HG03139 (cell line): ENCODE measurements around the gene KLHL18.
"Not testable (repeated sequence)": the region's sequence is repeated elsewhere in the genome, so short reads cannot be mapped to it uniquely, and the experiment has no call there.

ENCODE experiments used
- ATAC-seq: cut with Tn5 transposase; IDR thresholded peaks from one replicate; pipeline ENCODE4 v1.9.1; 2021; ENCODE audit not compliant: unreplicated experiment

The KLHL18 gene

GRCh38 chr3:47356201-47356600, 73.5 kb downstream of the KLHL18 start:
- ATAC-seq = no peak

DNA sequence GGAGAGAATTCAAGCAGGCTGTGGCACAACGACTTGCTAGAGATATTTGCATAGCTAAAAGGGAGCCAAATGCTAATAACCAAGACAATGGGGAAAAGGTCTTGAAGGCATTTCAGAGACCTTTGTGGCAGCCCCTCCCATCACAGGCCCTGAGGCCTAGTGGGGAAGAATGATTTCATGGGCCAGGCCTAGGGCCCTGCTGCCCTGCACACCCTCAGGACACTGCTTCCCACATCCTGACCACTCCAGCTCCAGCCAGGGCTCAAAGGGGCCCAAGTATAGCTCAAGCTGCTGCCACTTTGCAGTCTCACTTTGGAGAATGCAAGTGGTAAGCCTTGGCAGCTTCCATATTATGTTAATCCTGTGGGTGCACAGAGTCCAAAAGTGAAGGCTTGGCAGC, 76.6 kb downstream of the KLHL18 start:
- ATAC-seq = no peak

GRCh38 chr3:47360110-47360517, 77.4 kb downstream of the KLHL18 start:
- not testable (repeated sequence) for ATAC-seq

DNA sequence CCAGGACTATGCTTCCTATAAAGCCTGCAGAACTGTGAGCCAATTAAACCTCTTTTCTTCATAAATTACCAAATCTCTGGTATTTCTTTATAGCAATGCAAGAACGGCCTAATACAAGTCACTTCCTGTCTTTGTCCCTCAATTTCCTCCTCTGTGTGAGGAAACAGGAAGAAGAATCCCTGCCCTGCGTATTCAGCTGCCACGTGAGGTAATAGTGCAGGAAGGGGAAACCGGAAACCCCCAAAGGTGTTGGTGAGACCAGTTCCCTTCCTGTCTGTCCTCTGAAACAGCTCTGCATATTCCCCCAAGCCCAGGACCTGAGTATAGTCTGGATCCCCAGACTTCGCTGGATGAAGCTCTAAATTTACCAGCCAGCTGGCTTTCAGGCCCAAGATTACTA, 80.0 kb downstream of the KLHL18 start:
- no peak for ATAC-seq

- ATAC-seq = no peak
These were observed 82.7 kb downstream of the KLHL18 start for GRCh38 chr3:47365213-47366153.

DNA sequence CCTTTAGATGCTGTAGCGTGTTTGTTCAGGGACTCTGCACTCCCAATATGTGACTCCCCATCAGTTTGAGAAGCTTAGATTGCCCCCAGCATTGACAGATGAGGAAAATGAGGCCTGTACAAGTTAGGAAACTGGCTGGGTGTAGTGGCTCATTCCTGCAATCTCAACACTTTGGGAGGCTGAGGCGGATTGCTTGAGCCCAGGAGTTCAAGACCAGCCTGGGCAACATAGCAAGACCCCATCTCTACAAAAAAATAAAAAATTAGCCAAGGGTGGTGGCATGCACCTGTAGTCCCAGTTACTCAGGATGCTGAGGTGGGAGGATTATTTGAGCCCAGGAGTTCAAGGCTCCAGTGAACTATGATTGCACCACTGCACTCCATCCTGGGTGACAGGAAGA, 84.1 kb downstream of the KLHL18 start:
- ATAC-seq = no peak

DNA sequence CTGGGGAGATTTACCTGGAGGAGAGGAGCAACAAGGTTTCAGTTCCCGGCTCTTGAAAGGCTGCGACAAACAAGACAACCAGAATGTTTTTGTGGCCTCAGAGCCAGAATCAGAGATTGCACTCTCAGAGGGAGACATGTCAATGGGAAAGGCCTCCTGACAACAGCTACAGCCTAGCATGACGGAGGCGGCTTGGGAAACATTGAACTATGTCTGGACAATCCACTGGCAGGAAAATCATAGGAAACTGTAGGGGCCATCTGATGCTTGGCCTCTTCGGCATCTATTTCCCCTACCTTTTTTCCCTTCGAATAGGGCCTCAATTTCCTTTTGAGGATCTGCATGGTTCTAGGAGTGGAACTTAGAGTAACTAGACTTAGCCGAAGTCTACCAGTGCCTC, 84.9 kb downstream of the KLHL18 start:
- no peak for ATAC-seq

- not testable (repeated sequence) for ATAC-seq
These were observed 87.3 kb downstream of the KLHL18 start for GRCh38 chr3:47370020-47370419.

DNA sequence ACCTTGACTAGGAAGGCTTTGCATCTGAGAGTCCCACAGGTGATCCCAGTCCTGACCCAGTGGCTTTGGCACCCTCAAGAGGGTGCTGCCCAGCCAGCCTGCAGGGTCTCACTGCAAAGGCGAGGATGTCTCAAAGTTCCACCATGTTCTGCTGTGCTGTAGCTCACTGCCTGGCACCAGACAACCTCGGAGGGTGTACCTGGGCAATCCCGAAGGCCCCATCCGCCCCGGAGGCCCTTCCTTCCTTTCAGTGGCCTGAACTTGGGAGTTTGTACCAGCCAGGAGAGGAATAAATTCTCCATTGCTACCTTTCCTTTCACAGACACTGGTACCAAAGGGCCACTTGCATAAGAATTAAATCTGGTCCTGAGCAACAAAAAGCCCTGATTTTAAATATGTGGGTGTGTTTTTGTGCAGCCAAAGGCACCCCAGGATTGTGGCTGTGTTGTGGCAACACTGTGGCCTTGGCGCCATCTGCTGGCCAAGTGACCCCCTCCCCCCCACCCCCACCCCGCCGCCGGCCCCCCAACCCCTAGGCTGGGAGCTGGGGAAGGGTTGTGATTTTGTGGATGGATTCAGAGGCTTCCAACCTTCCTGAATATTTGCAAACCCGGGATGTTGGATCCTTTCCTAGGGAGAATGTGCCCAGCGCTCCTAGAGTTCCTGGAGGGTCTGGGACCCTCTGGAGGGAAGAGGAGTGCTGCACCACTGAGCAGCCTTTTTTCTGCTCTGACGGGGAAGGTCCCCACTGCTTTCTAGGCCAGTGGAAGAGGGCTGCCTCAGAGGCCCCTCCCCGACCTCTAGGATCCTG, 88.3 kb downstream of the KLHL18 start:
- ATAC-seq = no peak

GRCh38 chr3:47374587-47374986, 91.8 kb downstream of the KLHL18 start:
- no peak for ATAC-seq

GRCh38 chr3:47376393-47376792, 93.6 kb downstream of the KLHL18 start:
- ATAC-seq = no peak

DNA sequence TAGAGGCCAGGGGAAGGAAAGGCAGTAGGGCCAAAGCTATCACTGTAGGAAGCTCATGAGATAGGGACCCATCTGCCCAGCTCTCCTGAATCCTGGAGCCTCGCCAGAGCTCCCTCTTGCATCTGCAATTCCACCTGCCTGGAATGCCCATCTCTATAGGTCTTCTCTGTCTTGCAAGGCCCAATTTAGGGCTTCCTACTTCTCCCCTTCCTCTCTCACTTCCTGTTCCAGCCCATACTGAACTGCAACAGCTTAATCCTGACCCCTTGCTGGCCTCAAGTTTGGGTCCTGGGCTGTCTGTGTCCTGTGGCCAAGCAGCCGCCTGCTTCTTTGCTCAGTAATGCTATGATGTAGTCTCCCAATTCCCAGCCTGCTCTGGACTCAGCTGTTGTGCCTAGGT, 94.4 kb downstream of the KLHL18 start:
- no peak for ATAC-seq

GRCh38 chr3:47378869-47379268, 96.1 kb downstream of the KLHL18 start:
- no peak for ATAC-seq

GRCh38 chr3:47379411-47379899, 96.7 kb downstream of the KLHL18 start:
- ATAC-seq = no peak

DNA sequence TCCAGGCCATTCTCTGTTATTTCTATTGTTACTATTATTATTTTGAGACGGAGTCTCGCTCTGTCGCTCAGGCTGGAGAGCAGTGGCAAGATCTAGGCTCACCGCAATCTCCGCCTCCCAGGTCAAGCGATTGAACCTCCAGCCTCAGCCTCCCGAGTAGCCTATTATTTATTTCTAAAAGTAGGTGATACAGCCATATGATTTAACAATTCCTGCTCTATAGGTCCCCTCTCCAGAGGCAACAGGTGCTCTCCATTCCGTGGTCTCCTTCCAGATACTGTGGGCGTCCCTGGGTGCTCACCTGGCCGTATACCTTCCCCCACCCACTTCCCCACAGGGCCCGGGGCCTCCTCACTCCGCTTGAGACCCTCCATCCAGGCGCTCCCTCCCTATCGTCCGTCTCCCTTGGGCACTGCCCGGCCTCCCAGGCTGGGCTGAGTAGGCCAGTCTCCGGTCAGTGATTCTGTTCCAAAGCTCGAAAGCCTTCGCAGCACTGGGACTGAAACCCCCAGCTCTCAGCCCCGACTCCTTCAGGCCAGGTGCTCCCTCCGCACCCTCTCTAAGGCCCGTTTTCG, 97.4 kb downstream of the KLHL18 start:
- ATAC-seq = no peak

GRCh38 chr3:47380601-47381316, 98.0 kb downstream of the KLHL18 start, which contains the start of gene PTPN23:
PTPN23 (plus strand) TSS chr3:47381021; CDS start chr3:47381097, 76 bp downstream.
- peak; percentile 61 for ATAC-seq

- ATAC-seq = peak; percentile 54
These were observed 98.8 kb downstream of the KLHL18 start for GRCh38 chr3:47381317-47382157.

DNA sequence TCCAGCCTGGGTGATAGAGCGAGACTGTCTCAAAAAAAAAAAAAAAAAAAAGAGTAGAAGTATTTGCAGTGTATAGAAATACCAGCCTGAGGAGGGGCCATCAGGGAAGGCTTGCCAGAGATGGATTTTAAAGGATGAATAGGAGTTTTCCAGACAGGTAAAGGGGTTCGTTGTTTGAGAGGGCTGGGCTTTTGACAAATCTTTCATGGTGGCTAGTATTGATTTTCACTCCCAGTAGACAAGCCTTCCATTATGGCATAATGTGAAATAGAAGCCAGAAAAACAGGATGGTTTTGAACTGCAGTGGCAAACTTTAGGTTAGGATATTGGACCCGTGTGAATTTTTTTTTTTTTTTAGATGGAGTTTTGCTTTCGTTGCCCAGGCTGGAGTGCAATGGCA, 101.7 kb downstream of the KLHL18 start:
- ATAC-seq = no peak

DNA sequence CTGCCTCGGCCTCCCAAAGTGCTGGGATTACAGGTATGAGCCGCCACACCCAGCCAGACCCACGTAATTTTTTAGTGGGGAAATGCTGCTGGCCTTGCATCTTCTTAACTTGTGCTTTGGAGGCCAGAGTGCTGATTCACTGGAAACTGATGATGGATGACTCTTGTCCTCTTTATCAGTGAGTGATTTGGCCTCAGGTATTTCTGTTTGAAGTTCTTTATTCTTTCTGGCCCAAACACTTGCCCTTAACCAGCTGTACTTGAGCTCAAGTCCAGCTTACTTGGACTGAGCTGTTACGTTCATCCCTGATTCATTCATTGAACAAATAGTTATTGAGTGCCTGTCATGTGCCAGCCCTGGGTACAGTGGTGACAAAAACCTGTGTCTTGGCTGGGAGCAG, 102.3 kb downstream of the KLHL18 start:
- ATAC-seq = no peak

DNA sequence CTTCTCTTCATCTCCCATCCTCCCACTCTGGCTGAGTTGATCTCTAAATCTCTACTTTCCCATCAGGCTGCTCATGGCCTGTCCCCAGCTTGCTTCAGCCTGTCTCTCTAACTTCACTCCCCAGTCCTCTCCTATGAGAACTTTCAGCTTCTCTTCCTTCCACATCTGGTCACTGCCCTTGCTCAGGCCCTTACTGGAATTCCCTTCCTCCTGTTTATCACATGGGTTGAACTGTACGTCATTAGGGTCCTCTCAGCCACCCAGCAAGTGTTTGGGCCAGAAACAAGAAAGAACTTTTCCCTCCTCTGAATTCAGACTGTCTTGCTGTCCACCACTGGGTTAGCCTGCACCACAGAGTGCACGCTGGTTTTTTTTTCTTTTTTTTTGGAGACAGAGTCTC, 103.1 kb downstream of the KLHL18 start:
- no peak for ATAC-seq
